ENCODE results near the gene SUOX.

SUOX gene

GRCh38 chr12:55957106-55957859 is 39.8 kb upstream of the SUOX start:
- no peak overlapping the region for H3K4me2 ChIP-seq (ENCODE audit: insufficient read depth, low read length)
- TF ChIP-seq CTCF (IDR thresholded peaks at IDR 0.05; ENCODE audit: borderline replicate concordance, extremely low read depth, low read length, poor library complexity, severe bottlenecking) (no peak), EZH2 (IDR thresholded peaks at IDR 0.05; ENCODE audit: borderline replicate concordance, low read depth, low read length, severe bottlenecking) (no peak)
- H3K4me3 ChIP-seq (ENCODE audit: low read depth in 1 of 2, low read length in 2 of 2) = no peak overlapping the region
- DNase-seq (no peak), ATAC-seq (ENCODE audit: insufficient read depth, low read depth) (no peak)
- no peaks in the 10 kb centered on the region for H3K4me1 ChIP-seq (ENCODE audit: insufficient read depth, low read length)
- H3K27ac ChIP-seq (ENCODE audit: low read length) = no peak overlapping the region
- H3K9ac ChIP-seq (ENCODE audit: low read depth, low read length) = no peak overlapping the region
- H2AFZ ChIP-seq (ENCODE audit: low read depth, low read length) = no peak overlapping the region
- no peaks in the 10 kb centered on the region for H4K20me1 ChIP-seq (ENCODE audit: insufficient read depth, low read length)
- no peaks in the 10 kb centered on the region for H3K9me3 ChIP-seq (ENCODE audit: insufficient read depth, low read length, severe bottlenecking)
- no peaks in the 10 kb centered on the region for H3K27me3 ChIP-seq (ENCODE audit: insufficient read depth, low read length, poor library complexity)
- H3K79me2 ChIP-seq (ENCODE audit: insufficient read depth, low read length) = no peaks in the 10 kb centered on the region
- peaks cover 27% of the 10 kb centered on the region for H3K36me3 ChIP-seq (ENCODE audit: insufficient read depth, low read length)

GRCh38 chr12:55963760-55964159 is 33.3 kb upstream of the SUOX start:
- Histone ChIP-seq H3K9ac (ENCODE audit: low read depth, low read length) (no peak overlapping the region), H3K4me3 (ENCODE audit: low read depth in 1 of 2, low read length in 2 of 2) (no peak overlapping the region), H3K79me2 (ENCODE audit: insufficient read depth, low read length) (peaks cover 22% of the 10 kb centered on the region), H3K4me1 (ENCODE audit: insufficient read depth, low read length) (peaks cover 27% of the 10 kb centered on the region), H3K9me3 (ENCODE audit: insufficient read depth, low read length, severe bottlenecking) (no peaks in the 10 kb centered on the region), H2AFZ (ENCODE audit: low read depth, low read length) (no peak overlapping the region), H3K27ac (ENCODE audit: low read length) (no peak overlapping the region), H3K36me3 (ENCODE audit: insufficient read depth, low read length) (peaks cover 12% of the 10 kb centered on the region), H3K4me2 (ENCODE audit: insufficient read depth, low read length) (no peak overlapping the region), H4K20me1 (ENCODE audit: insufficient read depth, low read length) (no peaks in the 10 kb centered on the region), H3K27me3 (ENCODE audit: insufficient read depth, low read length, poor library complexity) (no peaks in the 10 kb centered on the region)
- no peak for ATAC-seq (ENCODE audit: insufficient read depth, low read depth)
- TF ChIP-seq EZH2 (IDR thresholded peaks at IDR 0.05; ENCODE audit: borderline replicate concordance, low read depth, low read length, severe bottlenecking) (no peak), CTCF (IDR thresholded peaks at IDR 0.05; ENCODE audit: borderline replicate concordance, extremely low read depth, low read length, poor library complexity, severe bottlenecking) (no peak)
- DNase-seq = no peak

- H2AFZ ChIP-seq (ENCODE audit: low read depth, low read length) = no peak overlapping the region
- no peak for TF ChIP-seq CTCF (IDR thresholded peaks at IDR 0.05; ENCODE audit: borderline replicate concordance, extremely low read depth, low read length, poor library complexity, severe bottlenecking)
- DNase-seq = no peak
- H3K9me3 ChIP-seq (ENCODE audit: insufficient read depth, low read length, severe bottlenecking) = no peaks in the 10 kb centered on the region
- no peak for ATAC-seq (ENCODE audit: insufficient read depth, low read depth)
- no peak overlapping the region for H3K9ac ChIP-seq (ENCODE audit: low read depth, low read length)
- no peak overlapping the region for H3K4me2 ChIP-seq (ENCODE audit: insufficient read depth, low read length)
- no peaks in the 10 kb centered on the region for H4K20me1 ChIP-seq (ENCODE audit: insufficient read depth, low read length)
- H3K27ac ChIP-seq (ENCODE audit: low read length) = no peak overlapping the region
- peaks cover 39% of the 10 kb centered on the region for H3K4me1 ChIP-seq (ENCODE audit: insufficient read depth, low read length)
- no peaks in the 10 kb centered on the region for H3K27me3 ChIP-seq (ENCODE audit: insufficient read depth, low read length, poor library complexity)
- H3K4me3 ChIP-seq (ENCODE audit: low read depth in 1 of 2, low read length in 2 of 2) = no peak overlapping the region
- peaks cover 31% of the 10 kb centered on the region for H3K79me2 ChIP-seq (ENCODE audit: insufficient read depth, low read length)
- peaks cover 24% of the 10 kb centered on the region for H3K36me3 ChIP-seq (ENCODE audit: insufficient read depth, low read length)
These were observed 31.8 kb upstream of the SUOX start for GRCh38 chr12:55965240-55965639.

Measured in DND-41 (cell line).